GM23338 (cell line): ENCODE results near the gene ARL5C. TPM values are rescaled to one million over a fixed set of nuclear protein-coding genes. Genes with fewer than 3 reads are reported as not detected.

Experiments
- ATAC-seq: fragments of 200-7000 bp; cut with Tn5 transposase; 3 replicates; pipeline ENCODE4 v1.9.1; 2020
- DNase-seq: peaks from one replicate; pipeline ENCODE4 v3.0.0-alpha.2; 2015; ENCODE audit warnings: low spot score
- H2AFZ ChIP-seq: fragments of 200-600 bp; sonication (generic); 2 replicates; pipeline ENCODE4 v1.8.0; 2016; ENCODE audit warnings: antibody characterized with exemption, mild to moderate bottlenecking, moderate library complexity
- H3F3A ChIP-seq: fragments of 200-600 bp; sonication (generic); replicated peaks from 2 replicates; pipeline ENCODE4 v1.8.0; 2017; ENCODE audit warnings: antibody characterized with exemption, mixed run types, low read depth
- H3K27ac ChIP-seq: fragments of 200-600 bp; sonication (generic); 2 replicates; pipeline ENCODE4 v1.6.1; 2016; ENCODE audit warnings: low read depth
- H3K27me3 ChIP-seq: fragments of 200-600 bp; sonication (generic); 2 replicates; pipeline ENCODE4 v1.8.0; 2016; ENCODE audit warnings: mild to moderate bottlenecking, mixed run types, moderate library complexity; ENCODE audit not compliant: insufficient read depth
- H3K36me3 ChIP-seq: fragments of 200-600 bp; sonication (generic); 2 replicates; pipeline ENCODE4 v1.8.0; 2016; ENCODE audit warnings: mild to moderate bottlenecking; ENCODE audit not compliant: insufficient read depth
- H3K4me1 ChIP-seq: fragments of 200-600 bp; sonication (generic); 2 replicates; pipeline ENCODE4 v1.8.0; 2016; ENCODE audit warnings: mild to moderate bottlenecking, moderate library complexity; ENCODE audit not compliant: insufficient read depth
- H3K4me2 ChIP-seq: fragments of 200-600 bp; sonication (generic); 2 replicates; pipeline ENCODE4 v1.7.1; 2017; ENCODE audit warnings: mixed run types
- H3K4me3 ChIP-seq: fragments of 200-600 bp; sonication (generic); 2 replicates; pipeline ENCODE4 v1.6.1; 2016; ENCODE audit warnings: mixed run types
- H3K79me2 ChIP-seq: fragments of 200-600 bp; sonication (generic); replicated peaks from 2 replicates; pipeline ENCODE4 v1.8.0; 2017; ENCODE audit warnings: mild to moderate bottlenecking; ENCODE audit not compliant: insufficient read depth
- H3K9me2 ChIP-seq: fragments of 200-600 bp; sonication (generic); 2 replicates; pipeline ENCODE4 v1.8.0; 2017; ENCODE audit not compliant: insufficient read depth
- H4K20me1 ChIP-seq: fragments of 200-600 bp; sonication (generic); replicated peaks from 2 replicates; pipeline ENCODE4 v1.8.0; 2017; ENCODE audit warnings: mild to moderate bottlenecking; ENCODE audit not compliant: insufficient read depth
- H3K27ac Mint-ChIP-seq: 2 replicates; pipeline ENCODE4 v1.8.0; 2020; ENCODE audit warnings: inconsistent platforms, mild to moderate bottlenecking, moderate library complexity, mixed read lengths
- H3K27me3 Mint-ChIP-seq: 3 replicates; pipeline ENCODE4 v1.8.0; 2022; ENCODE audit warnings: low read depth, mild to moderate bottlenecking, moderate library complexity, mixed read lengths, inconsistent platforms; ENCODE audit not compliant: insufficient read depth, poor library complexity
- H3K36me3 Mint-ChIP-seq: 3 replicates; pipeline ENCODE4 v1.8.0; 2021; ENCODE audit warnings: low read depth, mild to moderate bottlenecking, inconsistent platforms, moderate library complexity, mixed read lengths
- H3K4me1 Mint-ChIP-seq: 3 replicates; pipeline ENCODE4 v1.8.0; 2020; ENCODE audit warnings: mild to moderate bottlenecking, inconsistent platforms, mixed read lengths
- H3K4me3 Mint-ChIP-seq: 3 replicates; pipeline ENCODE4 v1.8.0; 2021; ENCODE audit warnings: moderate library complexity, mild to moderate bottlenecking, inconsistent platforms, mixed read lengths
- H3K9me3 Mint-ChIP-seq: 3 replicates; pipeline ENCODE4 v1.8.0; 2020; ENCODE audit warnings: moderate library complexity, mild to moderate bottlenecking, inconsistent platforms, mixed read lengths
- CREB1 ChIP-seq: fragments of 250-450 bp; sonication (Bioruptor Pico); IDR thresholded peaks from 2 replicates; pipeline ENCODE4 v1.5.0; 2020; ENCODE audit warnings: low read depth, mild to moderate bottlenecking, moderate library complexity
- CTCF ChIP-seq, 2 experiments: fragments of 200-600 bp in 1 of 2; sonication (generic) in 1 of 2; conservative IDR thresholded peaks; 2 replicates each; pipeline versions ENCODE4 v1.5.1 to v1.6.1; 2016 to 2017; ENCODE audit warnings: antibody characterized with exemption in 2 of 2, low read depth in 2 of 2, mild to moderate bottlenecking in 2 of 2, moderate library complexity in 1 of 2
- ETS1 ChIP-seq: IDR thresholded peaks from 2 replicates; pipeline ENCODE4 v1.6.1; 2016; ENCODE audit warnings: antibody characterized with exemption
- EZH2 ChIP-seq: fragments of 200-600 bp; sonication (generic); IDR thresholded peaks from one replicate; pipeline ENCODE4 v1.8.0; 2017; ENCODE audit warnings: antibody characterized with exemption, mild to moderate bottlenecking, low read depth; ENCODE audit not compliant: unreplicated experiment
- EZH2phosphoT487 ChIP-seq: fragments of 200-600 bp; sonication (generic); IDR thresholded peaks from one replicate; pipeline ENCODE4 v1.8.1; 2018; ENCODE audit warnings: antibody characterized with exemption; ENCODE audit not compliant: unreplicated experiment
- JUNB ChIP-seq: IDR thresholded peaks from one replicate; pipeline ENCODE4 v1.6.1; 2016; ENCODE audit warnings: antibody characterized with exemption; ENCODE audit not compliant: unreplicated experiment
- NANOG ChIP-seq: IDR thresholded peaks from 2 replicates; pipeline ENCODE4 v1.6.1; 2016; ENCODE audit warnings: antibody characterized with exemption, borderline replicate concordance
- POLR2AphosphoS5 ChIP-seq: IDR thresholded peaks from 2 replicates; pipeline ENCODE4 v1.6.1; 2016; ENCODE audit warnings: antibody characterized with exemption, low read depth
- REST ChIP-seq: IDR thresholded peaks from one replicate; pipeline ENCODE4 v1.6.1; 2018; ENCODE audit warnings: antibody characterized with exemption; ENCODE audit not compliant: unreplicated experiment
- STAT1 ChIP-seq: IDR thresholded peaks from one replicate; pipeline ENCODE4 v1.6.1; 2016; ENCODE audit warnings: antibody characterized with exemption; ENCODE audit not compliant: unreplicated experiment
- ZNF114 ChIP-seq: fragments of 250-450 bp; sonication (Bioruptor Pico); IDR thresholded peaks from 2 replicates; pipeline ENCODE4 v1.5.0; 2020; ENCODE audit warnings: mild to moderate bottlenecking, moderate library complexity
- ZNF331 ChIP-seq: fragments of 250-450 bp; sonication (Bioruptor Pico); IDR thresholded peaks from 2 replicates; pipeline ENCODE4 v1.5.0; 2020; ENCODE audit warnings: low read depth, mild to moderate bottlenecking, moderate library complexity
- ZNF462 ChIP-seq: fragments of 250-450 bp; sonication (Bioruptor Pico); IDR thresholded peaks from 2 replicates; pipeline ENCODE4 v1.5.0; 2020; ENCODE audit warnings: mild to moderate bottlenecking, moderate library complexity
- polyA plus RNA-seq: library from polyadenylated mRNA; unstranded; fragments of >200 nt; fragmentation: Nextera tagmentation; extraction: Ambion mirVana; gene quantifications from 2 replicates; pipeline ENCODE4 v1.2.1, GENCODE V29; 2016
- total RNA-seq: library from RNA; depleted of rRNA; stranded (reverse); fragments of >200 nt; shearing (Covaris generic); gene quantifications from 2 replicates; pipeline ENCODE4 v1.2.3, GENCODE V29; 2014

ARL5C gene
- total and polyA plus RNA-seq, 2 experiments from 2014 or later = not detected

GRCh38 chr17:39118674-39119419 lies 47.1 kb downstream of the ARL5C start:
- Histone ChIP-seq H3K4me1 (no peaks in the 10 kb centered on the region), H3K36me3 (no peaks in the 10 kb centered on the region), H3K9me2 (no peaks in the 10 kb centered on the region), H3K27ac (no peak overlapping the region), H3K79me2 (no peaks in the 10 kb centered on the region), H3K27me3 (no peaks in the 10 kb centered on the region), H4K20me1 (no peaks in the 10 kb centered on the region), H3K4me3 (no peak overlapping the region), H2AFZ (no peak overlapping the region), H3F3A (no peaks in the 10 kb centered on the region), H3K4me2 (no peak overlapping the region)
- H3K9me3 Mint-ChIP-seq = no peaks in the 10 kb centered on the region
- no peak overlapping the region for H3K4me3 Mint-ChIP-seq
- ATAC-seq (no peak), DNase-seq (no peak)
- H3K36me3 Mint-ChIP-seq = no peaks in the 10 kb centered on the region
- no peaks in the 10 kb centered on the region; the same call in 2 of the 3 replicates for H3K4me1 Mint-ChIP-seq
- TF ChIP-seq EZH2phosphoT487 (no peak), ZNF462 (CRISPR knock-in tag) (no peak), CREB1 (CRISPR knock-in tag) (no peak), EZH2 (no peak), JUNB (no peak), ETS1 (no peak), ZNF331 (CRISPR knock-in tag) (no peak), STAT1 (no peak), ZNF114 (no peak), CTCF (conservative IDR thresholded peaks at IDR 0.05; ENCODE audit: low read depth in 2 of 2) (no peak), NANOG (no peak), REST (no peak), POLR2AphosphoS5 (no peak)
- H3K27me3 Mint-ChIP-seq = peaks cover 11% of the 10 kb centered on the region
- no peak overlapping the region for H3K27ac Mint-ChIP-seq
